Activated naive CD8-positive, alpha-beta T cell treated with anti-CD3 and anti-CD28 coated beads, Interleukin-2, amount 50 U/mL, for 24 hours (primary cell): ENCODE measurements around the gene DIS3L2.
"Not testable (repeated sequence)": the region's sequence is repeated elsewhere in the genome, so short reads cannot be mapped to it uniquely, and the experiment has no call there.

ENCODE experiments used
- ATAC-seq: fragments of 150-1000 bp; cut with Tn5 transposase; one replicate; pipeline ENCODE4 v1.10.0; 2021
- DNase-seq: peaks from one replicate; pipeline ENCODE4 v3.0.0; 2021
- H3K27ac Mint-ChIP-seq: one replicate; pipeline ENCODE4 v1.8.0; 2021; ENCODE audit warnings: mild to moderate bottlenecking, mixed read lengths
- H3K27me3 Mint-ChIP-seq: one replicate; pipeline ENCODE4 v1.8.0; 2021; ENCODE audit warnings: mixed read lengths
- H3K36me3 Mint-ChIP-seq: one replicate; pipeline ENCODE4 v1.8.0; 2021; ENCODE audit warnings: low read depth, mixed read lengths
- H3K4me1 Mint-ChIP-seq: one replicate; pipeline ENCODE4 v1.8.0; 2021; ENCODE audit warnings: mixed read lengths
- H3K4me3 Mint-ChIP-seq: one replicate; pipeline ENCODE4 v1.8.0; 2021; ENCODE audit warnings: mild to moderate bottlenecking, moderate library complexity, mixed read lengths
- H3K9me3 Mint-ChIP-seq: one replicate; pipeline ENCODE4 v1.8.0; 2021; ENCODE audit warnings: mixed read lengths

The DIS3L2 gene

GRCh38 chr2:232325324-232326273 lies 364.1 kb downstream of the DIS3L2 start:
- Mint-ChIP-seq H3K36me3 (no peaks in the 10 kb centered on the region), H3K4me1 (peaks cover 33% of the 10 kb centered on the region)

DNA sequence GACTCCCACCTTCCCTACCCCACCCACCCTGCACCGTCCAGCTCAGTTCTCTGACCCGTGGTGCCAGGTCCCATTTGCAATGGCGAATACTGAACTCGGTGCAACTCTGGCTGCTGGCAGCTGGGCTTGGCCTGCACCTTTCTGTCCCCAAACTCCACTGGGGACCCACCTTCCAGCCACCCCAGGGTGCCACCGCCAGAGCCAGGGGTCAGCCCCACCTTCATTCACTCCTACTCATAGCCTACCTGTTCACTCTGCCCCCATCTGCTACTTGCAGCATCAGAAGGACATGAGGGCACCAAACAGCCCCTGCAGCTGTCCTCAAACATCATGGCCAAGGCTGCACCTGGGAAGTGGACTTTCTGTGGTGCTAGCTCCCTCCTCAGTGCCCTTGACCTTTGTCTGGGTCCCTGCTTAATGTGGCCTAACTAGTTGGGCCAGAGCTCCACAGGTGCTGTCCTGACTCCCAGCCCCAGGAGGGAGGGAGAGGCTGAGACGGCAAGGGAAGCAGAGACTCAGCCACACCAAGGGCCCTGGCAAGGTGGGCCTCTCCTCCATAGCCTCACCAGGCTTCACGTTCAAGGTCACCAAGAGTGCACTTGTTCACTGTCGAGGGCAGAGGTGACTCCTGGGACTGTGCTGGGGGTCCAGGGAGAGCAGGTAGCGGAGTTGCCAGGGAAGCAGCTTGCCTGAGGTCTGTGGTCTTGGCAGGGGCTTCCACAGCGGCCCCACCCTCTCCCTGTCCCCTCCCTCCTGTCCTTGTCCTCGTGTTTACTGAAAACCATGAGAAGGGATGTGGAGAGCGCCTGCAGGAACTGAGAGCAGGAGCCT lies 365.0 kb downstream of the DIS3L2 start:
- H3K36me3 Mint-ChIP-seq, DNase-seq, H3K27ac Mint-ChIP-seq, H3K4me3 Mint-ChIP-seq, H3K9me3 Mint-ChIP-seq, H3K27me3 Mint-ChIP-seq, ATAC-seq: not testable (repeated sequence)
- peaks cover 24% of the 10 kb centered on the region for H3K4me1 Mint-ChIP-seq

More at GRCh38 chr2:232325324-232326273, 364.1 kb downstream of the DIS3L2 start:
- DNase-seq (peak; percentile 61), ATAC-seq (peak; percentile 30)
- Mint-ChIP-seq H3K9me3 (no peaks in the 10 kb centered on the region), H3K27ac (no peak overlapping the region), H3K27me3 (no peaks in the 10 kb centered on the region), H3K4me3 (no peak overlapping the region)

- peak; percentile 72 for ATAC-seq
- H3K36me3 Mint-ChIP-seq, result no peaks in the 10 kb centered on the region
- no peaks in the 10 kb centered on the region for H3K27me3 Mint-ChIP-seq
- peaks cover 15% of the 10 kb centered on the region for H3K4me1 Mint-ChIP-seq
- H3K27ac Mint-ChIP-seq, result no peak overlapping the region
- no peak overlapping the region for H3K4me3 Mint-ChIP-seq
- DNase-seq, result peak; percentile 88
- no peaks in the 10 kb centered on the region for H3K9me3 Mint-ChIP-seq
Measured at GRCh38 chr2:232327105-232328031, 365.9 kb downstream of the DIS3L2 start.

DNA sequence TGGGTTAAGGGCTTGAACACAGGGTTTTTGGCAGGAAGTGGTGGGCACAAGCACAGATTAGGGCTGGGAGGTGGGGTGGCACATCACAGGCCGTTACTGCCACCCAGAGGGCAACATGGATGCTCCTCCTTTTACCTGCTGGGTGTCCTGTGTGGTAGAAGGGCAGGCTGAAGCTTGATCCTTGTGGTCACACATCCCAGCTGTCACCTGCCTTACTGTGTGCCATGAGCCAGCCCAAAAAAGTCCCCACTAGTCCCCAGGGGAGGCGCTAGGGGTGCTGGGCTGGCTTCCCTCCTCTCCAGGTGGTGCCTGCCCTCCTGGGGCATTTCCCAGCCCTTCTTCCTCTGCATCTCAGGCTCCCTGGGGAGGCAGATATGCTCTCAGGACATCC lies 366.5 kb downstream of the DIS3L2 start:
- no peak overlapping the region for H3K27ac Mint-ChIP-seq
- ATAC-seq (no peak), DNase-seq (no peak)
- H3K27me3 Mint-ChIP-seq, result no peaks in the 10 kb centered on the region
- peaks cover 9% of the 10 kb centered on the region for H3K4me1 Mint-ChIP-seq
- no peaks in the 10 kb centered on the region for H3K36me3 Mint-ChIP-seq
- no peak overlapping the region for H3K4me3 Mint-ChIP-seq
- H3K9me3 Mint-ChIP-seq, result no peaks in the 10 kb centered on the region

- ATAC-seq (no peak), DNase-seq (no peak)
- H3K36me3 Mint-ChIP-seq, result no peaks in the 10 kb centered on the region
- no peaks in the 10 kb centered on the region for H3K9me3 Mint-ChIP-seq
- H3K27ac Mint-ChIP-seq, result no peak overlapping the region
- H3K4me3 Mint-ChIP-seq, result no peak overlapping the region
- H3K4me1 Mint-ChIP-seq, result peaks cover 9% of the 10 kb centered on the region
- H3K27me3 Mint-ChIP-seq, result no peaks in the 10 kb centered on the region
Measured at GRCh38 chr2:232328516-232329460, 367.3 kb downstream of the DIS3L2 start.

GRCh38 chr2:232329716-232330067 lies 368.2 kb downstream of the DIS3L2 start:
- H3K27ac Mint-ChIP-seq, result no peak overlapping the region
- ATAC-seq (no peak), DNase-seq (no peak)
- no peaks in the 10 kb centered on the region for H3K27me3 Mint-ChIP-seq
- peaks cover 9% of the 10 kb centered on the region for H3K4me1 Mint-ChIP-seq
- H3K36me3 Mint-ChIP-seq, result no peaks in the 10 kb centered on the region
- H3K4me3 Mint-ChIP-seq, result no peak overlapping the region
- H3K9me3 Mint-ChIP-seq, result no peaks in the 10 kb centered on the region

DNA sequence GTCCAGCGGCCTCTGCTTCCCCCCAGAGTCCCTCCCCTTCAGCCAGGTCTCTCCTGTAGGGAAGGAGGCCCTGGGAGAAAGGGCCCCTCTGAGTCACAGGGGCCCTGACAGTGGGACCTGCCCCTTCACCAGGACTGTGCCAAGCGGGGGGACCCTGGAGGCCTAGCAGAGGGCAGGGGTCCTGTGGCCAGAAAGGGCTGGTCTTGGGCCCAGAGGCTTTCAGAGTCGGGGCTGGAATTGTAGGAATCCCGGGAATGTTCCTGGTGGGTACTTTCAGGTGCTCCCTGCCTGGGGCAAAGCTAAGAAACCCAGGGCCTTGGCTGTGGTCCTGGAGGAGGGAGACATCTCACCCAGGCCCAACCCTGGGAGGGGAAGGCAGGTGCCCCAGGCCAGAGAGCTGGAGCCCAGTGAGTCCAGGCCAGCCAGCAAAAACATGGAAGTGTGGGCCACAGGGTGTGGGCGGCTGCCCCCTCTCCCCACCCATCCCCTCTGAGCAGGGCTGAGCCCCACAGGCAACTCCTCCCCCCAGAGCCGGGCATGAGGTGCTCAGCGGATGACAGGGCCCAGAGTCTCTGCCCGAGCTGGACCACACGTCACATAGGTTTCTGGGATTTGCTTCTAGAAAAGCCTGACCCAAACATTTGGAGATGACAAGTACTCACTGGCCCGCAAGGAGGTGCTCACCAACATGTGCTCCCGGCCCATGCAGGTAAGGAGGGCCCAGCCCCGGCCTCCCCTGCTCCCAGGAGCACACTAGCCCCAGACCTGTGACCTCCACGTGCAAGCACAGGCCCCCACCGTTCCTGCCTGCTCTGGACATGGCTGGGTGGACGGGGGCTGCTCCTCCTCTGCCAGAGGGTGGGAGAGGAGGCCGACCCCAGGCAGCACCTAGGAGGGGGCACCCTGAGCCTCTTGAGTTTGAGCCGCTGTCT lies 368.8 kb downstream of the DIS3L2 start:
- no peak overlapping the region for H3K27ac Mint-ChIP-seq
- no peak overlapping the region for H3K4me3 Mint-ChIP-seq
- H3K9me3 Mint-ChIP-seq, result no peaks in the 10 kb centered on the region
- DNase-seq (no peak), ATAC-seq (no peak)
- H3K27me3 Mint-ChIP-seq, result no peaks in the 10 kb centered on the region
- H3K36me3 Mint-ChIP-seq, result no peaks in the 10 kb centered on the region
- peaks cover 9% of the 10 kb centered on the region for H3K4me1 Mint-ChIP-seq

- ATAC-seq, H3K4me3 Mint-ChIP-seq, H3K36me3 Mint-ChIP-seq, H3K9me3 Mint-ChIP-seq, H3K27ac Mint-ChIP-seq, DNase-seq, H3K4me1 Mint-ChIP-seq, H3K27me3 Mint-ChIP-seq: not testable (repeated sequence)
Measured at GRCh38 chr2:232331061-232331460, 369.5 kb downstream of the DIS3L2 start.

GRCh38 chr2:232331641-232332040 lies 370.1 kb downstream of the DIS3L2 start:
- H3K4me1 Mint-ChIP-seq, H3K9me3 Mint-ChIP-seq, H3K27ac Mint-ChIP-seq, H3K4me3 Mint-ChIP-seq, DNase-seq, H3K36me3 Mint-ChIP-seq, H3K27me3 Mint-ChIP-seq, ATAC-seq: not testable (repeated sequence)

DNA sequence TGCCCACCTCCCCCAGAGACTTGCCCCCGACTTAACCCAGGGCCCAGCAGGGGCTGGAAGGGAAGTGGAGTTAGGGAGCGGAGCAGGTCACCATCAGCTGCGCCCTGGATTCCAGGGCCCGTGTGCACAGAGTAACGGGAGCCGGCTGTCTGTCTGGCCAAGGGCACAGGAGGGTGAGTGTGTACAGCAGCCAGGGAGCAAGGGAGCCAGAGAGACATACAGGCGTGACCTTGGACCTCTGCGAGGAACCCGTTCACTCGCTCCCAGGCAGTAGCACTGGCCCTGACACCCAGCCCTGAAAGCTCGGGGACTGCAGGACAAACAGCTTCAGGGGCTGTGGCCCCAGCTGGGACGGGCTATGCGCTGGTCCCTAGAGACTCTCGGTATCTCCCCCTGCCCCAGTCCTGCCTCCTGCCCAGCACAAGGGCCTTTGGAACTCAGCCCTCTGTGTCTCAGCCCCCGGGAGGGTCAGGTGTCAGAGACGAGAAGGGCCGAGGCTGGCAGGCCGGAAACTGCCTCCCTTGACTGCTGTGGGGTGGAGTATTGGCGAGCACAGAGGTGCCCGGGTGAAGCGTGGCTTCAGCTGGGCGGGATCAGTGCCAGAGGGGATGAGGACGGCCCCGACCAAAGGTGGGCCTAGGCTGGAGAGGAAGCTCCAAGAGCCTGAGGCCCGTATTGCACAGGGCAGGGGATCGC lies 370.9 kb downstream of the DIS3L2 start:
- not testable (repeated sequence) for ATAC-seq, H3K27me3 Mint-ChIP-seq, H3K9me3 Mint-ChIP-seq, H3K36me3 Mint-ChIP-seq, DNase-seq, H3K4me3 Mint-ChIP-seq, H3K27ac Mint-ChIP-seq, H3K4me1 Mint-ChIP-seq

DNA sequence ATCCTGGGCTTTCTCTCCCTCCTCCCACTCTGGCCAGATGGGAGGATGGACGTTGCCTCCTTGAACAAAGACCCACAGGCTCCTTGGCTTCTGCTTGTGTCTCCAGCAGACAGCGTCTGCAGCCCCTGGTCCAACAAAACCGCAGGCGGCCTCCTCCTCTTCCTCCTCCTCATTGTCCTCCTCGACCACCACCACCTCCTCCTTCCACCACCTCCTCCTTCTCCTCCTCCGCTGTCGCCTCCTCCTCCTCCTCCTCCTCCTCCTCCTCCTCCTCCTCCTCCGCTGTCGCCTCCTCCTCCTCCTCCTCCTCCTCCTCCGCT lies 371.4 kb downstream of the DIS3L2 start:
- H3K36me3 Mint-ChIP-seq, result no peaks in the 10 kb centered on the region
- ATAC-seq (no peak), DNase-seq (no peak)
- H3K4me3 Mint-ChIP-seq, result no peak overlapping the region
- H3K27me3 Mint-ChIP-seq, result no peaks in the 10 kb centered on the region
- H3K27ac Mint-ChIP-seq, result no peak overlapping the region
- H3K4me1 Mint-ChIP-seq, result no peaks in the 10 kb centered on the region
- H3K9me3 Mint-ChIP-seq, result no peaks in the 10 kb centered on the region

DNA sequence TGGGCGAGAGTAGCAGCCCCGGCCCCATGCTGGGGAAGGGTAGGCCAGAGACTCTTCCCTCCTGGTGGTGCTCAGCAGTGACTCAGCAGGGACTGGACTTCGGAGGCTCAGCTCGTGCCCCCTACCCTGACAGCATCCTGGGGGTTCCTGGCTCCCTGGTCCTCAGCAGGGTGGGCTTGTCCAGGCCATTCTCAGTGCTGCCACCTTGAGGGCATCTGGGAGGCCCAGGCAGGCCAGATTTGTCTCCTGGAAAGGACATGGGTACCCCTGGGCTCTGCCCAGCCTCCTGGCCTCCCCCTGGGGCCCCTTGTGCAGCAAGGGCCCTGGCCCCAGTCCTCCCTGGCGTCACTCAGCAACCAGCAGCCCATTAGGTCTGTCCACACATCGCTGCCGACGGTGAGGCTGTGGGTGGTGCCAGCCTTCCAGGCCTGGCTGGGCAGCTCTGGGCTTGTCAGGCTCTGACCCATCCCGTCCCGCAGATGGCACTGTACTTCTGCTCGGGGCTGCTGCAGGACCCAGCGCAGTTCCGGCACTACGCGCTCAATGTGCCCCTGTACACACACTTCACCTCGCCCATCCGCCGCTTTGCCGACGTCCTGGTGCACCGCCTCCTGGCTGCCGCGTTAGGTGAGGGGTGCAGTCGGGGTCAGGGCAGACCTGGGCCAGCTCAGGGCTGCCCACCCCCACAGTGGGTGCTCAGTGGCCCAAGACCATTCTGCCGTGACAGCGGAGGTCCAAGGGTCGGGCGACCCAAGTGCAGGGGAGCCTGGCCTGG lies 372.0 kb downstream of the DIS3L2 start:
- no peak overlapping the region for H3K27ac Mint-ChIP-seq

More for the DNA sequence above, 372.0 kb downstream of the DIS3L2 start:
- no peak overlapping the region for H3K4me3 Mint-ChIP-seq
- no peaks in the 10 kb centered on the region for H3K36me3 Mint-ChIP-seq
- no peaks in the 10 kb centered on the region for H3K4me1 Mint-ChIP-seq
- ATAC-seq (no peak), DNase-seq (no peak)
- no peaks in the 10 kb centered on the region for H3K27me3 Mint-ChIP-seq
- no peaks in the 10 kb centered on the region for H3K9me3 Mint-ChIP-seq
